ENCODE results near the gene GARIN3.
"Not testable (repeated sequence)": the region's sequence is repeated elsewhere in the genome, so short reads cannot be mapped to it uniquely, and the experiment has no call there.

DNA sequence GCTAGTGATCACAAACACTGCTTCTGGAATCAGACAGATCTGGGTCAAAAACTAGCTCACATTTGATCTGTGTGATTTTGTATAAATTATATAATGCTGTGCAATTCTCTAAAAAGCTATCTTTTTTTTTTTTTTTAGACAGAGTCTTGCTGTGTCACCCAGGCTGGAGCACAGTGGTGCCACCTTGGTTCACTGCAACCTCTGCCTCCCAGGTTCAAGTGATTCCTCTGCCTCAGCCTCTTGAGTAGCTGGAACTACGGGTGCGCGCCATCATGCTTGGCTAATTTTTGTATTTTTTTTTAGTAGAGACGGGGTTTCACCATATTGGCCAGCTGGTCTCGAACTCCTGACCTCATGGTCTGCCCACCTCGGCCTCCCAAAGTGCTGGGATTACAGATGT is 19.1 kb upstream of the GARIN3 start:
- TF ChIP-seq, protein P1, sequence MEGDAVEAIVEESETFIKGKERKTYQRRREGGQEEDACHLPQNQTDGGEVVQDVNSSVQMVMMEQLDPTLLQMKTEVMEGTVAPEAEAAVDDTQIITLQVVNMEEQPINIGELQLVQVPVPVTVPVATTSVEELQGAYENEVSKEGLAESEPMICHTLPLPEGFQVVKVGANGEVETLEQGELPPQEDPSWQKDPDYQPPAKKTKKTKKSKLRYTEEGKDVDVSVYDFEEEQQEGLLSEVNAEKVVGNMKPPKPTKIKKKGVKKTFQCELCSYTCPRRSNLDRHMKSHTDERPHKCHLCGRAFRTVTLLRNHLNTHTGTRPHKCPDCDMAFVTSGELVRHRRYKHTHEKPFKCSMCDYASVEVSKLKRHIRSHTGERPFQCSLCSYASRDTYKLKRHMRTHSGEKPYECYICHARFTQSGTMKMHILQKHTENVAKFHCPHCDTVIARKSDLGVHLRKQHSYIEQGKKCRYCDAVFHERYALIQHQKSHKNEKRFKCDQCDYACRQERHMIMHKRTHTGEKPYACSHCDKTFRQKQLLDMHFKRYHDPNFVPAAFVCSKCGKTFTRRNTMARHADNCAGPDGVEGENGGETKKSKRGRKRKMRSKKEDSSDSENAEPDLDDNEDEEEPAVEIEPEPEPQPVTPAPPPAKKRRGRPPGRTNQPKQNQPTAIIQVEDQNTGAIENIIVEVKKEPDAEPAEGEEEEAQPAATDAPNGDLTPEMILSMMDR (IDR thresholded peaks at IDR 0.05): not testable (repeated sequence)
- TF ChIP-seq POLR2A, POLR2AphosphoS5 (IDR thresholded peaks at IDR 0.05): not testable (repeated sequence)
